IMR-90 (cell line): Measurements from ENCODE around the gene SH2D7. TPM values are rescaled to one million over a fixed set of nuclear protein-coding genes. Genes with fewer than 3 reads are reported as not detected.

Experiments
- ATAC-seq: fragments of 200-7000 bp; cut with Tn5 transposase; 2 replicates; pipeline ENCODE4 v1.9.1; 2020; ENCODE audit warnings: low read depth, mild to moderate bottlenecking, moderate library complexity
- BruUV-seq: library from RNA; stranded (reverse); fragments of 400-500 nt; replicated peaks from 2 replicates; lab custom pipeline; 2021; lab: Mats Ljungman, UMichigan
- CTCF ChIA-PET: fragments of 300-600 bp; formaldehyde crosslinking; extraction: SDS; loops from one replicate; lab custom pipeline; 2021; ENCODE audit warnings: antibody characterized with exemption; lab: Yijun Ruan, JAX
- POLR2A ChIA-PET: fragments of 300-600 bp; sonication (Branson Sonifier 250); formaldehyde crosslinking; loops from one replicate; lab custom pipeline; 2022; ENCODE audit warnings: antibody characterized with exemption; ENCODE audit not compliant: unreplicated experiment; lab: Charles Lee
- DNase-seq: peaks from one replicate; pipeline ENCODE4 v3.0.0; 2013
- H2AFZ ChIP-seq: replicated peaks from 2 replicates; pipeline ENCODE3; 2013; ENCODE audit warnings: low read length, mild to moderate bottlenecking; ENCODE audit not compliant: poor library complexity
- H2AK5ac ChIP-seq: 2 replicates; pipeline ENCODE4 v1.6.1; 2013; ENCODE audit warnings: low read depth, low read length, inconsistent platforms
- H2AK9ac ChIP-seq: replicated peaks from 2 replicates; pipeline ENCODE3; 2013; ENCODE audit warnings: mild to moderate bottlenecking, low read depth, low read length, moderate library complexity; ENCODE audit not compliant: poor library complexity
- H2BK120ac ChIP-seq: 2 replicates; pipeline ENCODE4 v1.6.1; 2013; ENCODE audit warnings: low read depth, low read length, inconsistent platforms
- H2BK15ac ChIP-seq: 3 replicates; pipeline ENCODE4 v1.6.1; 2013; ENCODE audit warnings: low read depth, low read length, inconsistent platforms
- H2BK20ac ChIP-seq: 2 replicates; pipeline ENCODE4 v1.6.1; 2013; ENCODE audit warnings: low read depth, mild to moderate bottlenecking, inconsistent platforms, low read length, moderate library complexity
- H2BK5ac ChIP-seq: 2 replicates; pipeline ENCODE4 v1.6.1; 2013; ENCODE audit warnings: mild to moderate bottlenecking, low read depth, low read length, inconsistent platforms; ENCODE audit not compliant: poor library complexity, severe bottlenecking
- H3K14ac ChIP-seq: replicated peaks from 2 replicates; pipeline ENCODE4 v1.6.1; 2013; ENCODE audit warnings: low read depth, low read length, inconsistent platforms
- H3K18ac ChIP-seq: 2 replicates; pipeline ENCODE4 v1.6.1; 2013; ENCODE audit warnings: low read depth, low read length, control low read depth
- H3K23ac ChIP-seq: 2 replicates; pipeline ENCODE4 v1.6.1; 2013; ENCODE audit warnings: low read depth, low read length, inconsistent platforms
- H3K27ac ChIP-seq: 2 replicates; pipeline ENCODE4 v1.5.1; 2013; ENCODE audit warnings: mild to moderate bottlenecking, control low read depth, low read length; ENCODE audit not compliant: insufficient read depth
- H3K27me3 ChIP-seq: 2 replicates; pipeline ENCODE4 v1.6.1; 2013; ENCODE audit warnings: low read length; ENCODE audit not compliant: control insufficient read depth, insufficient read depth
- H3K36me3 ChIP-seq: 2 replicates; pipeline ENCODE4 v1.6.1; 2013; ENCODE audit warnings: low read length, mixed read lengths; ENCODE audit not compliant: control insufficient read depth, insufficient read depth
- H3K4ac ChIP-seq: 2 replicates; pipeline ENCODE4 v1.6.1; 2013; ENCODE audit warnings: low read depth, low read length, inconsistent platforms
- H3K4me1 ChIP-seq: 2 replicates; pipeline ENCODE4 v1.6.1; 2013; ENCODE audit warnings: low read length, mixed read lengths; ENCODE audit not compliant: control insufficient read depth, insufficient read depth
- H3K4me2 ChIP-seq: 2 replicates; pipeline ENCODE4 v1.6.1; 2013; ENCODE audit warnings: low read depth, mild to moderate bottlenecking, control low read depth, low read length, moderate library complexity
- H3K4me3 ChIP-seq: 2 replicates; pipeline ENCODE4 v1.5.1; 2013; ENCODE audit warnings: low read depth, mild to moderate bottlenecking, control low read depth, low read length, moderate library complexity; ENCODE audit not compliant: insufficient read depth
- H3K56ac ChIP-seq: 2 replicates; pipeline ENCODE4 v1.6.1; 2013; ENCODE audit warnings: low read length, inconsistent platforms; ENCODE audit not compliant: insufficient read depth; ENCODE audit errors: extremely low read depth
- H3K79me1 ChIP-seq, 2 experiments: 2 replicates each; pipeline ENCODE4 v1.6.1; 2013; ENCODE audit warnings: low read length in 2 of 2, inconsistent platforms in 1 of 2, low read depth in 1 of 2
- H3K9ac ChIP-seq: 2 replicates; pipeline ENCODE4 v1.6.1; 2013; ENCODE audit warnings: low read depth, low read length, control low read depth
- H3K9me1 ChIP-seq: 2 replicates; pipeline ENCODE4 v1.6.1; 2013; ENCODE audit warnings: low read length, inconsistent platforms; ENCODE audit not compliant: insufficient read depth
- H3K9me3 ChIP-seq: 2 replicates; pipeline ENCODE4 v1.6.1; 2013; ENCODE audit warnings: low read length; ENCODE audit not compliant: control insufficient read depth, insufficient read depth
- H4K20me1 ChIP-seq: 2 replicates; pipeline ENCODE4 v1.6.1; 2013; ENCODE audit warnings: low read length, inconsistent platforms; ENCODE audit not compliant: insufficient read depth
- H4K5ac ChIP-seq: 2 replicates; pipeline ENCODE4 v1.6.1; 2013; ENCODE audit warnings: mild to moderate bottlenecking, low read depth, low read length, control low read depth
- H4K8ac ChIP-seq, 2 experiments: 2 replicates each; pipeline ENCODE4 v1.6.1; 2013; ENCODE audit warnings: low read depth in 2 of 2, low read length in 2 of 2, control low read depth in 1 of 2, inconsistent platforms in 1 of 2
- H4K91ac ChIP-seq: 2 replicates; pipeline ENCODE4 v1.6.1; 2013; ENCODE audit warnings: low read depth, low read length, inconsistent platforms; ENCODE audit not compliant: insufficient read depth
- CEBPB ChIP-seq: IDR thresholded peaks from 2 replicates; pipeline ENCODE4 v1.6.1; 2012; ENCODE audit warnings: low read depth, low read length, improper control_type of control experiment
- CHD1 ChIP-seq: IDR thresholded peaks from 2 replicates; pipeline ENCODE4 v1.6.1; 2012; ENCODE audit warnings: low read depth, low read length, improper control_type of control experiment
- FOS ChIP-seq: fragments of 150-350 bp; IDR thresholded peaks from 2 replicates; pipeline ENCODE4 v1.6.1; 2016; ENCODE audit warnings: low read depth, low read length
- MAFK ChIP-seq: IDR thresholded peaks from 2 replicates; pipeline ENCODE4 v1.6.1; 2012; ENCODE audit warnings: low read depth, low read length, improper control_type of control experiment
- MXI1 ChIP-seq: IDR thresholded peaks from 2 replicates; pipeline ENCODE4 v1.6.1; 2012; ENCODE audit warnings: low read depth, mild to moderate bottlenecking, low read length, moderate library complexity, borderline replicate concordance
- NFE2L2 ChIP-seq: fragments of 150-350 bp; IDR thresholded peaks from 2 replicates; pipeline ENCODE4 v1.6.1; 2016; ENCODE audit warnings: low read depth, mild to moderate bottlenecking, low read length
- POLR2A ChIP-seq: IDR thresholded peaks from 2 replicates; pipeline ENCODE4 v1.6.1; 2012; ENCODE audit warnings: mild to moderate bottlenecking, low read depth, low read length
- RAD21 ChIP-seq: IDR thresholded peaks from 2 replicates; pipeline ENCODE4 v1.6.1; 2012; ENCODE audit warnings: low read length, improper control_type of control experiment
- RCOR1 ChIP-seq: IDR thresholded peaks from 2 replicates; pipeline ENCODE4 v1.6.1; 2012; ENCODE audit warnings: mild to moderate bottlenecking, low read length, improper control_type of control experiment; ENCODE audit not compliant: insufficient replicate concordance
- RFX5 ChIP-seq: IDR thresholded peaks from 2 replicates; pipeline ENCODE4 v1.8.0; 2012; ENCODE audit warnings: low read depth, mild to moderate bottlenecking, low read length, moderate library complexity
- SMC3 ChIP-seq: fragments of 150-350 bp; IDR thresholded peaks from 2 replicates; pipeline ENCODE4 v1.6.1; 2016; ENCODE audit warnings: low read depth, mild to moderate bottlenecking, antibody characterized with exemption, low read length, moderate library complexity
- WGBS, 2 experiments: methylation state at CpG; one replicate each; pipeline versions ENCODE4 v1.1.5 to v1.1.7; 2013; ENCODE audit warnings: missing lambda C conversion rate in 2 of 2; ENCODE audit not compliant: insufficient read length in 1 of 2; ENCODE audit errors: extremely low coverage in 2 of 2; 5-methylcytosine and 5-hydroxymethylcytosine counted together
- dilution Hi-C: fragments of 300-500 bp; cut with HindIII; formaldehyde crosslinking; loops from one replicate; pipeline ENCODE4 v1.14.3; 2018; ENCODE audit warnings: low sequenced_read_pairs; ENCODE audit not compliant: unreplicated experiment
- in situ Hi-C: fragments of 300-500 bp; cut with MboI; formaldehyde crosslinking; loops from 3 replicates; pipeline ENCODE4 v1.14.3; 2019; ENCODE audit warnings: low sequenced_read_pairs, inconsistent platforms, mixed read lengths
- intact Hi-C: fragments of 100-400 bp; cut with micrococcal nuclease; formaldehyde crosslinking; loops from 2 replicates; pipeline ENCODE4 v1.10.0; 2022
- polyA plus RNA-seq, 3 experiments: library from polyadenylated mRNA; depleted of rRNA; stranded (reverse); fragments of >200 nt; gene quantifications; 2 replicates each; pipeline ENCODE4 v1.2.3, GENCODE V29; 2012; ENCODE audit warnings: low replicate concordance in 1 of 3
- total RNA-seq: library from RNA; depleted of rRNA; stranded (reverse); fragments of >200 nt; gene quantifications from 2 replicates; pipeline ENCODE4 v1.2.3, GENCODE V29; 2012
- TF ChIP-seq, protein P1 (sequence below): fragments of 150-350 bp; IDR thresholded peaks from 2 replicates; pipeline ENCODE4 v1.6.1; 2016; ENCODE audit warnings: low read depth, mild to moderate bottlenecking, low read length, moderate library complexity, borderline replicate concordance
- TF ChIP-seq, protein P2 (sequence below): conservative IDR thresholded peaks from 2 replicates; pipeline ENCODE4 v1.5.1; 2012; ENCODE audit warnings: mild to moderate bottlenecking, low read depth, low read length, improper control_type of control experiment

The SH2D7 gene
- total and polyA plus RNA-seq, 2 of the 4 experiments (the other 2 are of a cell fraction), result not detected

DNA sequence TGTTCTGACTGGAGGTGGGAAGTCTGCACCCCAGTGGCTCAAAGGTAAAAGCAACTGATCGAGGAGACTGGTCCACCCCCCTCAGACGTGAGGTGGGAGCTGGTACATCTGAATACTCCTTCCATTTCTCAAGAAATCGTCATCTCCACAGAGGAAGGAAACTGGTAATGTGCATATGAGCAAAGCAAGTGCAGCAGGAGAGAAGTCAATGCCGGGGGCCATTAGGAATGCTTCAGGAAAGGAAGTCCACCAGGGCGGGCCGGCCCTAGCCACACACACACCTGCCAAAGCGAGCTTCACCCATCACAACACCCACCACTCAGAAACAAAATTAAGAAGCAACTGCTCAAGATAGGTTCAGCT is 23.3 kb upstream of the SH2D7 start:
- ChIA-PET CTCF (no interaction called here), POLR2A (no interaction called here)
- peak overlapping the region; percentile 22 for H3K18ac ChIP-seq
- H3K4me3 ChIP-seq, result no peak overlapping the region
- ATAC-seq (no peak), DNase-seq (no peak)
- H2BK5ac ChIP-seq, result peak overlapping the region; percentile 74
- H2BK20ac ChIP-seq, result peak overlapping the region; percentile 22; the same call in 1 of the 2 replicates
- H3K36me3 ChIP-seq, result no peaks in the 10 kb centered on the region
- no peak overlapping the region for H2AFZ ChIP-seq
- peak overlapping the region; percentile 18; the same call in 1 of the 2 replicates for H4K5ac ChIP-seq
- no peak overlapping the region for H3K9ac ChIP-seq
- dilution Hi-C loops (no loop called here), intact Hi-C loops (no loop called here), in situ Hi-C loops (no loop called here)
- peak overlapping the region; percentile 6; the same call in 1 of the 2 replicates for H2BK120ac ChIP-seq
- WGBS, 2 experiments, result 67% methylated on average over 1 of the region's 7 CpGs; no CpG with 5 or more reads in 1 of the 2 experiments
- peak overlapping the region; percentile 10 for H3K14ac ChIP-seq
- H3K4me1 ChIP-seq, result peaks cover 54% of the 10 kb centered on the region
- H2AK5ac ChIP-seq, result peak overlapping the region; percentile 67; the same call in 1 of the 2 replicates
- TF ChIP-seq FOS (no peak), CEBPB (no peak), RFX5 (no peak), RCOR1 (no peak), CHD1 (no peak), RAD21 (no peak), MAFK (no peak), MXI1 (no peak), NFE2L2 (no peak), SMC3 (no peak), POLR2A (no peak)
- TF ChIP-seq, protein P1, sequence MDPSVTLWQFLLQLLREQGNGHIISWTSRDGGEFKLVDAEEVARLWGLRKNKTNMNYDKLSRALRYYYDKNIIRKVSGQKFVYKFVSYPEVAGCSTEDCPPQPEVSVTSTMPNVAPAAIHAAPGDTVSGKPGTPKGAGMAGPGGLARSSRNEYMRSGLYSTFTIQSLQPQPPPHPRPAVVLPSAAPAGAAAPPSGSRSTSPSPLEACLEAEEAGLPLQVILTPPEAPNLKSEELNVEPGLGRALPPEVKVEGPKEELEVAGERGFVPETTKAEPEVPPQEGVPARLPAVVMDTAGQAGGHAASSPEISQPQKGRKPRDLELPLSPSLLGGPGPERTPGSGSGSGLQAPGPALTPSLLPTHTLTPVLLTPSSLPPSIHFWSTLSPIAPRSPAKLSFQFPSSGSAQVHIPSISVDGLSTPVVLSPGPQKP, result no peak
- TF ChIP-seq, protein P2, sequence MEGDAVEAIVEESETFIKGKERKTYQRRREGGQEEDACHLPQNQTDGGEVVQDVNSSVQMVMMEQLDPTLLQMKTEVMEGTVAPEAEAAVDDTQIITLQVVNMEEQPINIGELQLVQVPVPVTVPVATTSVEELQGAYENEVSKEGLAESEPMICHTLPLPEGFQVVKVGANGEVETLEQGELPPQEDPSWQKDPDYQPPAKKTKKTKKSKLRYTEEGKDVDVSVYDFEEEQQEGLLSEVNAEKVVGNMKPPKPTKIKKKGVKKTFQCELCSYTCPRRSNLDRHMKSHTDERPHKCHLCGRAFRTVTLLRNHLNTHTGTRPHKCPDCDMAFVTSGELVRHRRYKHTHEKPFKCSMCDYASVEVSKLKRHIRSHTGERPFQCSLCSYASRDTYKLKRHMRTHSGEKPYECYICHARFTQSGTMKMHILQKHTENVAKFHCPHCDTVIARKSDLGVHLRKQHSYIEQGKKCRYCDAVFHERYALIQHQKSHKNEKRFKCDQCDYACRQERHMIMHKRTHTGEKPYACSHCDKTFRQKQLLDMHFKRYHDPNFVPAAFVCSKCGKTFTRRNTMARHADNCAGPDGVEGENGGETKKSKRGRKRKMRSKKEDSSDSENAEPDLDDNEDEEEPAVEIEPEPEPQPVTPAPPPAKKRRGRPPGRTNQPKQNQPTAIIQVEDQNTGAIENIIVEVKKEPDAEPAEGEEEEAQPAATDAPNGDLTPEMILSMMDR, result no peak
- no peaks in the 10 kb centered on the region for H3K9me3 ChIP-seq
- H3K9me1 ChIP-seq, result peaks cover 49% of the 10 kb centered on the region
- peak overlapping the region; percentile 18; the same call in 1 of the 2 replicates for H3K27ac ChIP-seq
- peak overlapping the region; percentile 86 for H3K4me2 ChIP-seq
- H2AK9ac ChIP-seq, result no peak overlapping the region
- peak overlapping the region in 1 of 2 experiments; percentile 36; a peak in 1 of 4 replicates for H4K8ac ChIP-seq
- no peaks in the 10 kb centered on the region for H3K27me3 ChIP-seq
- 0 out of 2 replicates have a peak overlapping the region, but pooled peaks have one; percentile 18 for H4K91ac ChIP-seq
- H3K23ac ChIP-seq, result peak overlapping the region; percentile 54; the same call in 1 of the 2 replicates
- no peak overlapping the region for H3K56ac ChIP-seq
- H3K4ac ChIP-seq, result peak overlapping the region; percentile 58; the same call in 1 of the 2 replicates
- H3K79me1 ChIP-seq, result peaks cover 35 to 84% of the 10 kb centered on the region in 2 experiments
- peaks cover 63% of the 10 kb centered on the region for H4K20me1 ChIP-seq
- 0 out of 3 replicates have a peak overlapping the region, but pooled peaks have one; percentile 67 for H2BK15ac ChIP-seq
- BruUV-seq, result no TSS peak
